BE2C (cell line): ENCODE data around the gene MAPK9.

Source experiments
- DNase-seq: peaks from one replicate; pipeline ENCODE4 v3.0.0-alpha.2; 2020
- H3K27me3 ChIP-seq: fragments of 250-450 bp; sonication (Bioruptor Pico); 2 replicates; pipeline ENCODE4 v1.5.1; 2020; ENCODE audit warnings: mild to moderate bottlenecking
- H3K36me3 ChIP-seq: fragments of 250-450 bp; sonication (Bioruptor Pico); 2 replicates; pipeline ENCODE4 v1.5.1; 2020; ENCODE audit warnings: mild to moderate bottlenecking
- H3K4me1 ChIP-seq: fragments of 250-450 bp; sonication (Bioruptor Pico); 2 replicates; pipeline ENCODE4 v1.5.1; 2020
- H3K4me3 ChIP-seq: 2 replicates; pipeline ENCODE4 v1.5.1; 2011; ENCODE audit warnings: low read depth, low read length
- H3K9me3 ChIP-seq: fragments of 250-450 bp; sonication (Bioruptor Pico); 2 replicates; pipeline ENCODE4 v1.5.1; 2020
- CTCF ChIP-seq: IDR thresholded peaks from 2 replicates; pipeline ENCODE4 v1.5.1; 2012; ENCODE audit warnings: mild to moderate bottlenecking, low read depth, low read length

MAPK9 gene

GRCh38 chr5:180294913-180295555 is 3.2 kb upstream of the MAPK9 start:
- DNase-seq = no peak
- peaks cover 3% of the 10 kb centered on the region; the same call in 1 of the 2 replicates for H3K4me1 ChIP-seq
- no peak for TF ChIP-seq CTCF
- no peaks in the 10 kb centered on the region for H3K9me3 ChIP-seq
- no peaks in the 10 kb centered on the region for H3K27me3 ChIP-seq
- no peak overlapping the region for H3K4me3 ChIP-seq
- no peaks in the 10 kb centered on the region for H3K36me3 ChIP-seq

- no peak for TF ChIP-seq CTCF
- Histone ChIP-seq H3K27me3 (no peaks in the 10 kb centered on the region), H3K9me3 (no peaks in the 10 kb centered on the region), H3K4me1 (peaks cover 9% of the 10 kb centered on the region; the same call in 1 of the 2 replicates), H3K36me3 (no peaks in the 10 kb centered on the region), H3K4me3 (no peak overlapping the region)
- DNase-seq = no peak
Measured at GRCh38 chr5:180294411-180294810, 2.5 kb upstream of the MAPK9 start.

GRCh38 chr5:180291234-180291940 is 496 bp downstream of the MAPK9 start:
- DNase-seq = peak; percentile 49
- Histone ChIP-seq H3K9me3 (no peaks in the 10 kb centered on the region), H3K36me3 (peaks cover 7% of the 10 kb centered on the region), H3K4me3 (peak overlapping the region; percentile 84), H3K4me1 (peaks cover 25% of the 10 kb centered on the region), H3K27me3 (no peaks in the 10 kb centered on the region)
- no peak for TF ChIP-seq CTCF

- Histone ChIP-seq H3K27me3 (no peaks in the 10 kb centered on the region), H3K4me1 (peaks cover 25% of the 10 kb centered on the region), H3K4me3 (peak overlapping the region; percentile 84), H3K36me3 (peaks cover 9% of the 10 kb centered on the region), H3K9me3 (no peaks in the 10 kb centered on the region)
- DNase-seq = no peak
- TF ChIP-seq CTCF = no peak
Measured at GRCh38 chr5:180290568-180291233, 1.2 kb downstream of the MAPK9 start.

- Histone ChIP-seq H3K4me1 (peaks cover 25% of the 10 kb centered on the region), H3K4me3 (peak overlapping the region; percentile 84), H3K36me3 (peaks cover 14% of the 10 kb centered on the region), H3K27me3 (no peaks in the 10 kb centered on the region), H3K9me3 (no peaks in the 10 kb centered on the region)
- TF ChIP-seq CTCF = no peak
- no peak for DNase-seq
Measured at GRCh38 chr5:180289966-180290365, 1.9 kb downstream of the MAPK9 start.
